Smooth muscle cell of the brain vasculature (primary cell): Measurements from ENCODE around the gene IGSF1.
"Not testable (repeated sequence)": the region's sequence is repeated elsewhere in the genome, so short reads cannot be mapped to it uniquely, and the experiment has no call there.

Experiments used
- DNase-seq: peaks from one replicate; pipeline ENCODE4 v3.0.0-alpha.2; 2012; ENCODE audit warnings: low read depth, low spot score

The IGSF1 gene

GRCh38 chrX:131270080-131270479 lies 19.0 kb downstream of the IGSF1 start:
- DNase-seq: no peak

- DNase-seq: no peak
These were observed 24.4 kb downstream of the IGSF1 start for GRCh38 chrX:131264665-131265064.

- no peak for DNase-seq
These were observed 25.1 kb downstream of the IGSF1 start for GRCh38 chrX:131264053-131264452.

- no peak for DNase-seq
These were observed 26.1 kb downstream of the IGSF1 start for GRCh38 chrX:131262738-131263679.

- no peak for DNase-seq
These were observed 26.9 kb downstream of the IGSF1 start for GRCh38 chrX:131262200-131262599.

- no peak for DNase-seq
These were observed 31.7 kb downstream of the IGSF1 start for GRCh38 chrX:131257367-131257766.

- DNase-seq: not testable (repeated sequence)
These were observed 37.9 kb downstream of the IGSF1 start for GRCh38 chrX:131250984-131251738.

- no peak for DNase-seq
These were observed 50.0 kb downstream of the IGSF1 start for GRCh38 chrX:131239057-131239456.

- no peak for DNase-seq
These were observed 51.7 kb downstream of the IGSF1 start for GRCh38 chrX:131237363-131237762.

GRCh38 chrX:131235768-131236545 lies 53.1 kb downstream of the IGSF1 start:
- DNase-seq: no peak

GRCh38 chrX:131227608-131228007 lies 61.5 kb downstream of the IGSF1 start:
- no peak for DNase-seq

- no peak for DNase-seq
These were observed 62.5 kb downstream of the IGSF1 start for GRCh38 chrX:131226591-131226990.

- no peak for DNase-seq
These were observed 64.0 kb downstream of the IGSF1 start for GRCh38 chrX:131225078-131225477.
